Dendritic cell treated with granulocyte-macrophage colony-stimulating factor and Interleukin-4, amounts not matched to agents 40 ng/mL and 50 ng/mL, for 4 days (primary cell): ENCODE data around the gene MTMR12.

Experiments used
- H3K27ac Mint-ChIP-seq: one replicate; pipeline ENCODE4 v1.8.0; 2022; ENCODE audit warnings: mild to moderate bottlenecking, mixed read lengths
- H3K27me3 Mint-ChIP-seq: one replicate; pipeline ENCODE4 v1.8.0; 2022; ENCODE audit warnings: mild to moderate bottlenecking, mixed read lengths
- H3K36me3 Mint-ChIP-seq: one replicate; pipeline ENCODE4 v1.8.0; 2022; ENCODE audit warnings: low read depth, mixed read lengths
- H3K4me1 Mint-ChIP-seq: one replicate; pipeline ENCODE4 v1.8.0; 2022; ENCODE audit warnings: low read depth, mixed read lengths
- H3K4me3 Mint-ChIP-seq: one replicate; pipeline ENCODE4 v1.8.0; 2022; ENCODE audit warnings: mild to moderate bottlenecking, moderate library complexity, mixed read lengths
- H3K9me3 Mint-ChIP-seq: one replicate; pipeline ENCODE4 v1.8.0; 2022; ENCODE audit warnings: mixed read lengths
- intact Hi-C: fragments of 100-400 bp; cut with micrococcal nuclease; formaldehyde crosslinking; loops from one replicate; pipeline ENCODE4 v1.15.0; 2022

The MTMR12 gene

DNA sequence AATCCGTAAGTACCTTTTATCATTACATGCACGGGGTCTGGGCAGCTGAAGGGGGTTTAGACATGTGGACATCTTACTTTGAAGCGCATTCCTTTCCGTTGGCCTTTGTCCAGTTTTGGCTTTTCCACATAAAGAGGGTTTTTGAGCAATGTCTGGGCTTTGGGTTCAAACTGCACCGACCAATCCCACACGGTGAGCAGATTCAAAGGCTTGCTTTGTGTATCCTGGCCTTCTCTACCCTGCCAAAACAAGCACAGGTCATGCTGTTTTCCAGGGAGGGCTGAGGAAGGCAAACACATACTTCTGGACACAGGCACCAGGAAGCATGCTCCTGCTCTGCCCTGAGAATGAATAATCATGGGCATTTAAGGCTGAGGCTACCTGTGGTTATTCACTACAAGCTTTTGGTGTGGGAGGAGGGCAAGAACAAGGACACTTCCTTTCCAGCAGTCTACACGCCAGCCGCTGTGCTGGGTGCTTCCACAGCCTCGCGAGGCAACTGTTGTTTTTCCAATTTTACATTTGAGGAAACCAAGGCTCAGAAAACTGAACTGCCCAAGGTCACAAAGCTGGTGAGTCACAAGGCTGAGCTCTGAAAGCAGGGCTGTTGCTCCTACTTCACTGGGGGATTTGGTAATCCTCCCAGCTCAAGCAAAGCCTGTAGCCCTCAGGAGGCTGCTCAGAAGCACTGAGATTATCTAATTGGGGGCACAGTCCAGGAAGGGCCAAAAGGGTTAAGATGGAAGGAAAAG lies 78.9 kb downstream of the MTMR12 start:
- intact Hi-C loops, result loop anchor here (5.0 kb wide), 3 partner anchors 62 to 368 kb away; partner anchors contain the start of genes GOLPH3 and MTMR12
- Mint-ChIP-seq H3K4me3 (peak overlapping the region; percentile 52), H3K36me3 (peaks cover 75% of the 10 kb centered on the region), H3K27ac (peak overlapping the region; percentile 74), H3K4me1 (peaks cover 55% of the 10 kb centered on the region), H3K27me3 (no peaks in the 10 kb centered on the region), H3K9me3 (no peaks in the 10 kb centered on the region)

DNA sequence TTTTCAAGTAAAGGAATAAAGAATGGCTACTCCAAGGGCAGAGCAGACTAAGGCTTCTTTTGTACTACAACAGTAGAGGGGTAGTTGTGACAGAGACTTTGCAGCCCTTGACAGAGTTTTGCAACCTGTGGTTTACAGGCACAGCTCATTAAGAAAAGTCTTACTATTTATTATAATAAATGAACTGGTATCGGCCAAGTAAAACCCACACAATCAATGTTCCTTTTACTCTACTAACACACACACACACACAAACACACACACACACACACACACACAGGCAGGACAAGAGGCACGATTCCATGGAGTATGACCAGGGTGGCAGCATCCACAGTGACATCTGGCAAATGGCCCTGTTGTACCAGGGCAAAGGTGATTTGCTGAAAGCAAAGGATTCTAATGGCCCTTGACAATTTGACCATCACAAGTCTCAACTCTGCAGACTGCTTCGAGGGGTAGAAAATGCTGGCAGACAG lies 79.5 kb downstream of the MTMR12 start:
- Mint-ChIP-seq H3K27me3 (no peaks in the 10 kb centered on the region), H3K9me3 (no peaks in the 10 kb centered on the region), H3K27ac (peak overlapping the region; percentile 74), H3K36me3 (peaks cover 75% of the 10 kb centered on the region), H3K4me1 (peaks cover 53% of the 10 kb centered on the region), H3K4me3 (no peak overlapping the region)
- intact Hi-C loops, result loop anchor here (5.0 kb wide), 3 partner anchors 61 to 369 kb away; partner anchors contain the start of genes GOLPH3 and MTMR12

DNA sequence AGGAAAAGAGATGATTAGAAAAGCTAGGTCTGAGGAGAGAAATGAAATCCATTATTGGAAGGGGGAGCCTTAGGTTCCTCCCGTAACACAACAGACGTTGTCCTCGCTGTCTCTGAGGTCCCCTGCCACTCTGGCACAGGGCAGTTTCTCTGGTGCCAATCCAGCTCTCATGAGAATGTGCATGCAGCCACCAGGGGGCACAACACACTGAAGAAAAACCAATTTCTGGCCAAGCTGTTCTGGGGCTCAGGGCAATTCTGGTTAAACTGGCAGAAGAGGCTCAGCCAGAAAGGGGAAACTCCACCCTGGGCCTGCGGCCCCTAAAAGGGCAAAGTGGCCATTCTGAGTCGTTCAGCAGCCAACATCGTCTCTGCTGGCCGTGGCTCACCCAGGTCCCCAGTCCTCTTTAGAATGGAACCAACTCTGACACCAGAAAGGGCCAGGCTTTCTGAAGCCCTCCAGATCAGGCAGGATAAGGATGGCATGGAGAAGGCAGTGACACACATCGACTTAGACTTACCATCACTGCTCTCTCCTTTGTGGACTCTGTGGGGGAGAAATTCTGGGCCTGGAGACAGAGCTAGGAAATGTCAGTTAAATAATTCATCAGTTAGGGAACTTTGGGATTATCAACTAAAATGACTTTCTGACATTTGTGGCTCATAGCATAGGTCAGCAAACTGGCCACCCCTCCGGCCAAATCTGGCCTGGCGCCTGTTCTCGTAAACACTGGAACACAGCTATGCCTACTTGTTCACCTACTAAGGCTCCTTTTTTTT lies 80.1 kb downstream of the MTMR12 start:
- Mint-ChIP-seq H3K4me3 (peak overlapping the region; percentile 32), H3K36me3 (peaks cover 71% of the 10 kb centered on the region), H3K27me3 (no peaks in the 10 kb centered on the region), H3K9me3 (no peaks in the 10 kb centered on the region), H3K4me1 (peaks cover 53% of the 10 kb centered on the region), H3K27ac (peak overlapping the region; percentile 82)
- intact Hi-C loops, result loop anchor here (1.0 to 5.0 kb wide), 4 partner anchors 60 to 370 kb away; partner anchors contain the start of genes GOLPH3 and MTMR12

- Mint-ChIP-seq H3K36me3 (peaks cover 65% of the 10 kb centered on the region), H3K27ac (peak overlapping the region; percentile 82), H3K4me3 (peak overlapping the region; percentile 34), H3K9me3 (no peaks in the 10 kb centered on the region), H3K27me3 (no peaks in the 10 kb centered on the region), H3K4me1 (peaks cover 53% of the 10 kb centered on the region)
- intact Hi-C loops, result loop anchor here (1.0 to 5.0 kb wide), 4 partner anchors 60 to 370 kb away; partner anchors contain the start of genes GOLPH3 and MTMR12
Observed at GRCh38 chr5:32231929-32232328, 80.8 kb downstream of the MTMR12 start.

DNA sequence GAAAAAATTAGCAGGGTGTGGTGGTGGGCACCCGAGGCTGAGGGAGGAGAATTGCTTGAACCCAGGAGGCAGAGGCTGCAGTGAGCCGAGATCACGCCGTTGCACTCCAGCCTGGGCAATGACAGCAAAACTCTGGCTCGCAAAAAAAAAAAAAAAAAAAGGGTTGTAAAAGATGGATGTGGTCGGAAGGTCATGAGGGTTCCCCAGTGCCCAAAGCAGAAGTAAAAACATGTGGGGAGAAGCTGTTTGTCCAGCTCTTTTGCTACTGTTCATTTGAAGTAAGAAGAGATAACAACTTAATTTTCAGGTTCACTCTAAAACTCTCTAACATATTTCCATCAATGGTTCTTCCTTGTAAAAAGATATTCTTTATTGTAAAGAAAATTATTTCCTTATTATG lies 81.5 kb downstream of the MTMR12 start:
- Mint-ChIP-seq H3K36me3 (peaks cover 65% of the 10 kb centered on the region), H3K4me1 (peaks cover 53% of the 10 kb centered on the region), H3K27ac (peak overlapping the region; percentile 63), H3K9me3 (no peaks in the 10 kb centered on the region), H3K4me3 (no peak overlapping the region), H3K27me3 (no peaks in the 10 kb centered on the region)
- intact Hi-C loops, result loop anchor here (5.0 kb wide), 3 partner anchors 59 to 371 kb away; partner anchors contain the start of genes GOLPH3 and MTMR12

GRCh38 chr5:32230356-32231099 lies 82.2 kb downstream of the MTMR12 start:
- Mint-ChIP-seq H3K9me3 (no peaks in the 10 kb centered on the region), H3K4me3 (no peak overlapping the region), H3K36me3 (peaks cover 60% of the 10 kb centered on the region), H3K27me3 (no peaks in the 10 kb centered on the region), H3K4me1 (peaks cover 53% of the 10 kb centered on the region), H3K27ac (peak overlapping the region; percentile 63)
- intact Hi-C loops, result loop anchor here (5.0 kb wide), 3 partner anchors 58 to 372 kb away; partner anchors contain the start of genes GOLPH3 and MTMR12

DNA sequence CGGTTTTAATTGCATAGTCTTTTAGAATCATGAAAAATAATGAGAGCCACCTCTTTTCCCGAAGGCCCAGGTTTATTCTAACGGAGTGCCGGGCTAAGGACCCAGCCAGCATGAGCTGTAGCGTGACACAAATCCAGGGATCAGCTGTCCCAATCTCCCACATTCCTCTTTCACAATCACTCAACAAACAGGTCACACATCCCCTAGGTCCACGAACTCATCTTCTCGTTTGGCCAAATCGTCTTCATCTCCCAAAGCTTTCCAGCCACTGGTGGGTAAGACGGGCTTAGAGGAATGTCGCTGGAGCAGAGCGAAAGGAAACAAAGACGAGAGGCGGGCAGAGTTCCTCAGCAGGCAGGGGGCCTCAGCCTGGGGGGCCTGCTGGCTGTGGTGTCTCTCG lies 83.2 kb downstream of the MTMR12 start:
- Mint-ChIP-seq H3K36me3 (peaks cover 50% of the 10 kb centered on the region), H3K27me3 (no peaks in the 10 kb centered on the region), H3K4me3 (no peak overlapping the region), H3K9me3 (no peaks in the 10 kb centered on the region), H3K27ac (no peak overlapping the region), H3K4me1 (peaks cover 44% of the 10 kb centered on the region)
- intact Hi-C loops, result no loop called here

- Mint-ChIP-seq H3K36me3 (peaks cover 42% of the 10 kb centered on the region), H3K9me3 (no peaks in the 10 kb centered on the region), H3K4me3 (no peak overlapping the region), H3K27me3 (no peaks in the 10 kb centered on the region), H3K27ac (no peak overlapping the region), H3K4me1 (peaks cover 36% of the 10 kb centered on the region)
- intact Hi-C loops, result no loop called here
Observed at GRCh38 chr5:32228816-32229215, 83.9 kb downstream of the MTMR12 start.

DNA sequence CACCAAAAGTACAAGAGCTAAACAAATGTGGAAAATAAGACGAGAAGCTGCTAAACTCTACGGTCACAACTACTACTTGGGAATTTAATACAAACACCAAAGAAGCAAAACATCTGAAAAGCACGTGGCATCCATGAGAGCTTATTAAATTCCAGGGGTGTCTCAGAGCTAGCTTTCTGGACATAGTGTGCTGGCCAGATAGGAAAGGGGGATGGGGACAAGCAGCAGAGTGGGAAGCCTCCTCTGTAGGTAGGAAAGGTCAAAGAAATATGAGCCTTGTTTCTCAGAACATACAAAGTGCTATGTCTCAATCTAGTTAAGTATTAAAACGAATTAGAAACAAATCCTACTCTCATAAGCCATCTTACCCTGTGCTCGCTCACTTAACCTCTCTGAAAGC lies 87.3 kb downstream of the MTMR12 start:
- no peak overlapping the region for H3K27ac Mint-ChIP-seq
- no peaks in the 10 kb centered on the region for H3K9me3 Mint-ChIP-seq
- peaks cover 4% of the 10 kb centered on the region for H3K4me1 Mint-ChIP-seq
- H3K27me3 Mint-ChIP-seq, result no peaks in the 10 kb centered on the region
- intact Hi-C loops, result no loop called here
- H3K4me3 Mint-ChIP-seq, result no peak overlapping the region
- H3K36me3 Mint-ChIP-seq, result peaks cover 30% of the 10 kb centered on the region

DNA sequence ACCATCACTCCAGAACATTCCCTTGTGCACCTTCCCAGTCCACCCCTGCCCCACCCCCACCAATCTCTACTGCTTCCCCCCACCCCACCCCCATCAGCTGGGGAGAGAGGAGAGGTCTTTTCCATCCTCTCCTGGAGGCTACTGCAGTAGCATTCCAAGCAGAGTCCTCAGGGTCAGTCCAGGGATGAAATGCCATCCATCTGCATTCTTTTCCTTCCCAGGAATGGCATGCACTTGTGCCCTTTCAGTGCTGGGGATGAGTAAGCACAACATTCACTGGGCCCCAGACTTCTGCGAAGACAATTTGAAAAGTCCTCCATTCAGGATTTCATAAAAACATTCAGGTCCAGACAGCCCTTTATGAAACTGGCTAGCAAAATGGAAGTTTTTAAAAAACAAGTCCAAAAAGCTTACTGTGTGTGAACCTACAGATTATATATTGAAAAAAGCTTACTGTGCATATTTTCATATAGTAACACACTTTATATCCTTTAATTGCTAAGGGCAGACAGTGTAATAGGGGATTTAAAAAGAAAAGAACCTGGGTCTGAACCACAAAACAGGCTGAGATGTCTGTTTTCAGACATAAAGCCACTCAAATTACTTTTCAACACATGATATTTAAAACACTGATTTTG lies 88.6 kb downstream of the MTMR12 start:
- H3K4me3 Mint-ChIP-seq, result no peak overlapping the region
- no peak overlapping the region for H3K27ac Mint-ChIP-seq
- H3K36me3 Mint-ChIP-seq, result peaks cover 16% of the 10 kb centered on the region
- H3K4me1 Mint-ChIP-seq, result no peaks in the 10 kb centered on the region
- H3K9me3 Mint-ChIP-seq, result no peaks in the 10 kb centered on the region
- intact Hi-C loops, result no loop called here
- no peaks in the 10 kb centered on the region for H3K27me3 Mint-ChIP-seq

DNA sequence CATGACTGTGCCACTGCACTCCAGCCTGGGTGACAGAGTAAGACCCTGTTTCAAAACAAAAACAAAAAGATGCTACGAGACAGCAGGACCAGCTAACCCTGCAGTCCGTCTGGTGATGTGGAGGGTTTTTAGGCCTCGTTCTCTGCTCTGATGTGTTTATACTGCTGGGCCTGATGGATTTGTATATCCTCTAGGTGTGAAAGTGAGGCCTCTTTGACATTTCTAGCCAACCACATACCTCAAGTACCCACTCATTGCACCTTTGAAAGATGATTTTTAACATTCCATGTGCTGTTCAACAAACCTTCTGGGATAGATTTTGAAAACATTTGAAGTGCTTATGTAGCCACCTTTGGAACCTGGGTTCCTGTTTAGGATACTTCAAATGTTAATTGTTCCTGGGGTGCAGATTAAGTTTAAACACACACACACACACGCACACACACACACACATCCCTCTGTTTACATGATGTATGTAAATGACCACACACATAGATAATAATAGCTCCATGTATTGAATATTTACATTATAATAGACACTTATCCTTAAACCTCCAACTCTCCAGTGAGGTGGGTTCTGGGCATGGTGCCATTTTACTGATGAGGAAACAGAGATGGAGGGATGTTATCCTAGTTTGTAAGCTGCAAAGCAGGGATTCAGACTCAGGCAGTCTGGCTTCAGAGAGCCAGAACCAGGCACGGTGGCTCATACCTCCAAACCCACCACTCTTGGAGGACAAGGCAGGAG lies 89.8 kb downstream of the MTMR12 start:
- no peak overlapping the region for H3K27ac Mint-ChIP-seq
- H3K9me3 Mint-ChIP-seq, result no peaks in the 10 kb centered on the region
- H3K4me3 Mint-ChIP-seq, result no peak overlapping the region
- H3K36me3 Mint-ChIP-seq, result peaks cover 10% of the 10 kb centered on the region
- H3K27me3 Mint-ChIP-seq, result no peaks in the 10 kb centered on the region
- intact Hi-C loops, result no loop called here
- H3K4me1 Mint-ChIP-seq, result no peaks in the 10 kb centered on the region

GRCh38 chr5:32217886-32218396 lies 94.8 kb downstream of the MTMR12 start:
- Mint-ChIP-seq H3K36me3 (no peaks in the 10 kb centered on the region), H3K9me3 (no peaks in the 10 kb centered on the region), H3K27me3 (no peaks in the 10 kb centered on the region), H3K4me1 (peaks cover 18% of the 10 kb centered on the region), H3K27ac (no peak overlapping the region), H3K4me3 (no peak overlapping the region)
- intact Hi-C loops, result no loop called here
